ENCODE measurements around the gene TRAF2. TPM values are rescaled to one million over a fixed set of nuclear protein-coding genes. Genes with fewer than 3 reads are reported as not detected.

The TRAF2 gene
- total and polyA plus RNA-seq, 2 of the 4 experiments (the other 2 are of a cell fraction), result 6.6 to 12.0 TPM

DNA sequence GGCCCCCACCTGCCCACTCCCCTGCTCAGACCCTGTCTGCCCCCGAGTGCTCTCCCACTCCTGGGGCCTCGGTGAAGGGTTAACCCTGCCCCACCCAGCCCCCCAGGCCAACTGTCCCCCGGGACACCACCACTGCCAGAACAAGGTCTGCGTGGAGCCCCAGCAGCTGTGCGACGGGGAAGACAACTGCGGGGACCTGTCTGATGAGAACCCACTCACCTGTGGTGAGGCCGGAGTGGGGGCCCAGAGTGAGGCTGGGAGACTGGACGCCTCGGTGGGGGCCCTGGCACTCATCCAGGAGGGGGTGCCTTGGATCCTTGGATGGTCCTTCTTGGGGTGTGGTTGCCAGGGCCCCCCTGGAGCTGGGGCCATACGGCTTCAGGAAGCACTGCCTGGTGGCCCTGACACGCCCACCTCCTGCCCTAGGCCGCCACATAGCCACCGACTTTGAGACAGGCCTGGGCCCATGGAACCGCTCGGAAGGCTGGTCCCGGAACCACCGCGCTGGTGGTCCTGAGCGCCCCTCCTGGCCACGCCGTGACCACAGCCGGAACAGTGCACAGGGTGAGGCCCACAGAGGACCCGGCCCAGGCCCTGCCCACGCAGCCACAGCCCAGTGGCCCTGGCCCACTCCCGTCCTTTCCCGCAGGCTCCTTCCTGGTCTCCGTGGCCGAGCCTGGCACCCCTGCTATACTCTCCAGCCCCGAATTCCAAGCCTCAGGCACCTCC lies 32.0 kb upstream of the TRAF2 start:
- POLR2A ChIA-PET (ENCODE audit: unreplicated experiment), result no interaction called here
- CTCF ChIA-PET, result no interaction called here
- no TSS peak for BruUV-seq (replicated peaks)
- H2AK5ac ChIP-seq (ENCODE audit: low read depth, low read length), result no peak overlapping the region
- H2BK120ac ChIP-seq (ENCODE audit: low read depth, low read length), result no peak overlapping the region
- WGBS, 2 experiments (ENCODE audit: extremely low coverage in 2 of 2, insufficient read length in 1 of 2), result 85% methylated on average over 19 of the region's 30 CpGs; no CpG with 5 or more reads in 1 of the 2 experiments
- no peak overlapping the region for H3K23ac ChIP-seq (ENCODE audit: low read depth, low read length)
- no peak overlapping the region for H3K27ac ChIP-seq (ENCODE audit: insufficient read depth, low read length)
- in situ Hi-C loops (cut with MboI; ENCODE audit: low sequenced_read_pairs), result no loop called here
- H4K5ac ChIP-seq (ENCODE audit: low read depth, low read length), result no peak overlapping the region
- H3K56ac ChIP-seq (ENCODE audit: extremely low read depth, insufficient read depth, low read length), result no peak overlapping the region
- H3K4me2 ChIP-seq (ENCODE audit: low read depth, low read length), result no peak overlapping the region
- no peak overlapping the region for H4K91ac ChIP-seq (ENCODE audit: insufficient read depth, low read depth, low read length)
- peaks cover 15% of the 10 kb centered on the region; the same call in 1 of the 2 replicates for H3K36me3 ChIP-seq (ENCODE audit: control insufficient read depth, insufficient read depth, low read length)
- dilution Hi-C loops (cut with HindIII; ENCODE audit: low sequenced_read_pairs, unreplicated experiment), result no loop called here
- no peak overlapping the region for H3K14ac ChIP-seq (replicated peaks; ENCODE audit: low read depth, low read length)
- H3K4me3 ChIP-seq (ENCODE audit: insufficient read depth, low read depth, low read length), result no peak overlapping the region
- H3K9me1 ChIP-seq (ENCODE audit: insufficient read depth, low read length), result no peaks in the 10 kb centered on the region
- H3K9ac ChIP-seq (ENCODE audit: low read depth, low read length), result no peak overlapping the region
- no peak overlapping the region for H2BK5ac ChIP-seq (ENCODE audit: low read depth, low read length, poor library complexity, severe bottlenecking)
- ATAC-seq (ENCODE audit: low read depth) (no peak), DNase-seq (no peak)
- no peaks in the 10 kb centered on the region for H3K9me3 ChIP-seq (ENCODE audit: control insufficient read depth, insufficient read depth, low read length)
- TF ChIP-seq NFE2L2 (IDR thresholded peaks at IDR 0.05; ENCODE audit: low read depth, low read length) (no peak), RAD21 (IDR thresholded peaks at IDR 0.05; ENCODE audit: low read length) (no peak), MXI1 (IDR thresholded peaks at IDR 0.05; ENCODE audit: borderline replicate concordance, low read depth, low read length) (no peak), RCOR1 (IDR thresholded peaks at IDR 0.05; ENCODE audit: insufficient replicate concordance, low read length) (no peak), RFX5 (IDR thresholded peaks at IDR 0.05; ENCODE audit: low read depth, low read length) (no peak), BHLHE40 (IDR thresholded peaks at IDR 0.05; ENCODE audit: low read depth, low read length) (no peak), MAZ (IDR thresholded peaks at IDR 0.05; ENCODE audit: borderline replicate concordance, low read depth, low read length) (no peak)
- TF ChIP-seq, protein P1, sequence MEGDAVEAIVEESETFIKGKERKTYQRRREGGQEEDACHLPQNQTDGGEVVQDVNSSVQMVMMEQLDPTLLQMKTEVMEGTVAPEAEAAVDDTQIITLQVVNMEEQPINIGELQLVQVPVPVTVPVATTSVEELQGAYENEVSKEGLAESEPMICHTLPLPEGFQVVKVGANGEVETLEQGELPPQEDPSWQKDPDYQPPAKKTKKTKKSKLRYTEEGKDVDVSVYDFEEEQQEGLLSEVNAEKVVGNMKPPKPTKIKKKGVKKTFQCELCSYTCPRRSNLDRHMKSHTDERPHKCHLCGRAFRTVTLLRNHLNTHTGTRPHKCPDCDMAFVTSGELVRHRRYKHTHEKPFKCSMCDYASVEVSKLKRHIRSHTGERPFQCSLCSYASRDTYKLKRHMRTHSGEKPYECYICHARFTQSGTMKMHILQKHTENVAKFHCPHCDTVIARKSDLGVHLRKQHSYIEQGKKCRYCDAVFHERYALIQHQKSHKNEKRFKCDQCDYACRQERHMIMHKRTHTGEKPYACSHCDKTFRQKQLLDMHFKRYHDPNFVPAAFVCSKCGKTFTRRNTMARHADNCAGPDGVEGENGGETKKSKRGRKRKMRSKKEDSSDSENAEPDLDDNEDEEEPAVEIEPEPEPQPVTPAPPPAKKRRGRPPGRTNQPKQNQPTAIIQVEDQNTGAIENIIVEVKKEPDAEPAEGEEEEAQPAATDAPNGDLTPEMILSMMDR (conservative IDR thresholded peaks at IDR 0.05; ENCODE audit: low read depth, low read length), result no peak
- H2AK9ac ChIP-seq (replicated peaks; ENCODE audit: low read depth, low read length, poor library complexity), result peak overlapping the region; percentile 15
- intact Hi-C loops (cut with micrococcal nuclease), result no loop called here
- no peak overlapping the region for H2BK15ac ChIP-seq (ENCODE audit: low read depth, low read length)
- peaks cover 9 to 20% of the 10 kb centered on the region in 2 experiments; a peak in 2 of 4 replicates for H3K79me1 ChIP-seq (ENCODE audit: low read depth in 1 of 2, low read length in 2 of 2)
- H2BK20ac ChIP-seq (ENCODE audit: low read depth, low read length), result no peak overlapping the region
- no peak overlapping the region for H3K18ac ChIP-seq (ENCODE audit: low read depth, low read length)
- peaks cover 12% of the 10 kb centered on the region for H4K20me1 ChIP-seq (ENCODE audit: insufficient read depth, low read length)
- H3K27me3 ChIP-seq (ENCODE audit: control insufficient read depth, insufficient read depth, low read length), result no peaks in the 10 kb centered on the region
- peaks cover 13% of the 10 kb centered on the region for H3K4me1 ChIP-seq (ENCODE audit: control insufficient read depth, insufficient read depth, low read length)
- no peak overlapping the region for H4K8ac ChIP-seq (ENCODE audit: low read depth in 2 of 2, low read length in 2 of 2)
- H3K4ac ChIP-seq (ENCODE audit: low read depth, low read length), result no peak overlapping the region
- H2AFZ ChIP-seq (replicated peaks; ENCODE audit: low read length, poor library complexity), result no peak overlapping the region
